HEK293 (cell line): ENCODE measurements around the gene SLC22A31.

Experiments used
- BCL11B ChIP-seq: fragments of 450-650 bp; formaldehyde crosslinking; IDR thresholded peaks from 2 replicates; pipeline ENCODE4 v1.5.1; 2016; ENCODE audit warnings: low read depth, missing biosample characterization, missing genetic modification characterization
- CTCF ChIP-seq: fragments of 450-650 bp; formaldehyde crosslinking; IDR thresholded peaks from 2 replicates; pipeline ENCODE4 v1.5.1; 2016; ENCODE audit warnings: missing biosample characterization, missing genetic modification characterization
- EGR2 ChIP-seq: fragments of 450-650 bp; formaldehyde crosslinking; IDR thresholded peaks from 2 replicates; pipeline ENCODE4 v1.5.1; 2016; ENCODE audit warnings: low read depth, missing biosample characterization, missing genetic modification characterization
- IKZF3 ChIP-seq: fragments of 450-650 bp; IDR thresholded peaks from 2 replicates; pipeline ENCODE4 v1.5.0; 2018; ENCODE audit warnings: missing biosample characterization, mild to moderate bottlenecking, missing genetic modification characterization, moderate library complexity
- KLF8 ChIP-seq: fragments of 450-650 bp; formaldehyde crosslinking; IDR thresholded peaks from 2 replicates; pipeline ENCODE4 v1.5.1; 2016; ENCODE audit warnings: missing biosample characterization, missing genetic modification characterization
- OVOL3 ChIP-seq: fragments of 450-650 bp; formaldehyde crosslinking; IDR thresholded peaks from 2 replicates; pipeline ENCODE4 v1.5.1; 2016; ENCODE audit warnings: missing biosample characterization, missing genetic modification characterization
- PRDM10 ChIP-seq: fragments of 450-650 bp; formaldehyde crosslinking; IDR thresholded peaks from 2 replicates; pipeline ENCODE4 v1.5.1; 2016; ENCODE audit warnings: missing biosample characterization, missing genetic modification characterization
- PRDM2 ChIP-seq: fragments of 450-650 bp; formaldehyde crosslinking; IDR thresholded peaks from 2 replicates; pipeline ENCODE4 v1.5.1; 2016; ENCODE audit warnings: missing biosample characterization, missing genetic modification characterization, borderline replicate concordance
- RBAK ChIP-seq: fragments of 450-650 bp; formaldehyde crosslinking; IDR thresholded peaks from 2 replicates; pipeline ENCODE4 v1.5.1; 2016; ENCODE audit warnings: missing biosample characterization, missing genetic modification characterization
- ZIC2 ChIP-seq: fragments of 450-650 bp; formaldehyde crosslinking; IDR thresholded peaks from 2 replicates; pipeline ENCODE4 v1.5.1; 2016; ENCODE audit warnings: missing biosample characterization, missing genetic modification characterization
- ZNF248 ChIP-seq: fragments of 450-650 bp; formaldehyde crosslinking; IDR thresholded peaks from 2 replicates; pipeline ENCODE4 v1.5.1; 2017; ENCODE audit warnings: missing biosample characterization, missing genetic modification characterization
- ZNF280C ChIP-seq: fragments of 450-650 bp; formaldehyde crosslinking; IDR thresholded peaks from 2 replicates; pipeline ENCODE4 v1.5.1; 2016; ENCODE audit warnings: missing biosample characterization, missing genetic modification characterization
- ZNF335 ChIP-seq: fragments of 450-650 bp; formaldehyde crosslinking; conservative IDR thresholded peaks from 2 replicates; pipeline ENCODE4 v1.5.1; 2016; ENCODE audit warnings: missing biosample characterization, missing genetic modification characterization
- ZNF350 ChIP-seq: fragments of 450-650 bp; formaldehyde crosslinking; IDR thresholded peaks from 2 replicates; pipeline ENCODE4 v1.5.0; 2017; ENCODE audit warnings: missing biosample characterization, mild to moderate bottlenecking, missing genetic modification characterization
- ZNF518A ChIP-seq: fragments of 450-650 bp; formaldehyde crosslinking; conservative IDR thresholded peaks from 2 replicates; pipeline ENCODE4 v1.5.1; 2016; ENCODE audit warnings: low read depth, missing biosample characterization, missing genetic modification characterization
- ZNF544 ChIP-seq: fragments of 450-650 bp; formaldehyde crosslinking; IDR thresholded peaks from 2 replicates; pipeline ENCODE4 v1.5.0; 2017; ENCODE audit warnings: missing biosample characterization, missing genetic modification characterization
- ZNF548 ChIP-seq: fragments of 450-650 bp; formaldehyde crosslinking; IDR thresholded peaks from 2 replicates; pipeline ENCODE4 v1.5.1; 2016; ENCODE audit warnings: missing biosample characterization, missing genetic modification characterization
- ZNF707 ChIP-seq: fragments of 450-650 bp; formaldehyde crosslinking; IDR thresholded peaks from 2 replicates; pipeline ENCODE4 v1.5.1; 2016; ENCODE audit warnings: missing biosample characterization, missing genetic modification characterization
- ZNF791 ChIP-seq: fragments of 450-650 bp; formaldehyde crosslinking; IDR thresholded peaks from 2 replicates; pipeline ENCODE4 v1.5.1; 2016; ENCODE audit warnings: missing biosample characterization, missing genetic modification characterization
- ZXDB ChIP-seq: fragments of 450-650 bp; formaldehyde crosslinking; IDR thresholded peaks from 2 replicates; pipeline ENCODE4 v1.5.1; 2016; ENCODE audit warnings: missing biosample characterization, missing genetic modification characterization

SLC22A31 gene

GRCh38 chr16:89217388-89218191, 17.3 kb upstream of the SLC22A31 start, which contains the start of gene ZNF778 (continued):
- TF ChIP-seq ZNF280C (tag by site-specific recombination) (no peak), OVOL3 (peak; percentile 57; the same call in 1 of the 2 replicates), ZNF350 (tag by site-specific recombination) (no peak), ZNF248 (no peak), BCL11B (tag by site-specific recombination) (no peak), ZNF335 (tag by site-specific recombination) (peak; percentile 67; the same call in 1 of the 2 replicates), EGR2 (0 out of 2 replicates have a peak, but pooled peaks have one; percentile 27), ZNF548 (tag by site-specific recombination) (no peak), KLF8 (tag by site-specific recombination) (peak; percentile 58; the same call in 1 of the 2 replicates), RBAK (tag by site-specific recombination) (no peak), ZNF707 (tag by site-specific recombination) (no peak), ZNF544 (tag by site-specific recombination) (no peak), PRDM2 (tag by site-specific recombination) (no peak), PRDM10 (peak; percentile 58; the same call in 1 of the 2 replicates), ZNF518A (tag by site-specific recombination) (peak; percentile 58), ZXDB (peak; percentile 84), ZIC2 (tag by site-specific recombination) (no peak), IKZF3 (tag by site-specific recombination) (no peak), ZNF791 (tag by site-specific recombination) (no peak), CTCF (0 out of 2 replicates have a peak, but pooled peaks have one; percentile 19)
